Measurements from ENCODE around the gene CABLES2.

The CABLES2 gene

GRCh38 chr20:62433658-62434497, 26.8 kb upstream of the CABLES2 start:
- no peak for TF ChIP-seq CTCF (IDR thresholded peaks at IDR 0.05)
- H3K27ac ChIP-seq, result peak overlapping the region in 1 of 2 donors; percentile 2
- no peak for DNase-seq (ENCODE audit: low spot score)
- peak overlapping the region; percentile 51 for H3K4me3 ChIP-seq

DNA sequence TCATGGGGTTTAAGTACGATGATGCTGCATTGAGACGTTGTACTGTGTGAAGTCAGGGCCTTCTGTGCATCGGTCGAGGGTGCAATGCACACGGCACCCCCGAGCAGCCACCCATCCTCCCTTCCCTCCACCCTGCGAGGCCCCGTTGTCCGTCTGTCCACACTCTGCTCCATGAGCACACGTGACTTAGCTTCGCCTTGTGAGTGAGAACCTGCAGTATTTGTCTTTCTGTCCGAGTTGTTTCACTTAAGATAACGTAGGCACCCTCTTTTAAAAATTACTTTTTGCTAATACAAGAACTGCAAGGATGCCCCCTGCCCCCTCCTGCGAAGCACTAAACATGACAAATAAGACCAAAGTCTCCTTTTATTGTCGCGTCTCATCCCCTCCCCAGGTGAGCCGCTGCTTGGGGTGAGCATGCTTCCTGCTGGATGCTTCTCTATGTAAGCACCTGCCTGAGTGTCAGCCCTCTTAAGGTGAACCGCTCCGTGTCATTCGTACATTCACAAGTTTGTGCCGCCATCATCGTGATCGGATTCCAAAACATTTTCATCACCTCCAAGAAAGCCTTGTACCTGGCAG, 23.9 kb upstream of the CABLES2 start:
- no peak for DNase-seq (ENCODE audit: low spot score)
- TF ChIP-seq CTCF (IDR thresholded peaks at IDR 0.05), result no peak
- Histone ChIP-seq H3K4me3 (no peak overlapping the region), H3K27ac (no peak overlapping the region)

GRCh38 chr20:62430311-62430853, 23.3 kb upstream of the CABLES2 start:
- Histone ChIP-seq H3K4me3 (no peak overlapping the region), H3K27ac (no peak overlapping the region)
- no peak for DNase-seq (ENCODE audit: low spot score)
- no peak for TF ChIP-seq CTCF (IDR thresholded peaks at IDR 0.05)

- TF ChIP-seq CTCF (IDR thresholded peaks at IDR 0.05), result no peak
- H3K27ac ChIP-seq, result no peak overlapping the region
- DNase-seq (ENCODE audit: low spot score), result no peak
- no peak overlapping the region for H3K4me3 ChIP-seq
Measured at GRCh38 chr20:62429455-62430310, 22.6 kb upstream of the CABLES2 start.

DNA sequence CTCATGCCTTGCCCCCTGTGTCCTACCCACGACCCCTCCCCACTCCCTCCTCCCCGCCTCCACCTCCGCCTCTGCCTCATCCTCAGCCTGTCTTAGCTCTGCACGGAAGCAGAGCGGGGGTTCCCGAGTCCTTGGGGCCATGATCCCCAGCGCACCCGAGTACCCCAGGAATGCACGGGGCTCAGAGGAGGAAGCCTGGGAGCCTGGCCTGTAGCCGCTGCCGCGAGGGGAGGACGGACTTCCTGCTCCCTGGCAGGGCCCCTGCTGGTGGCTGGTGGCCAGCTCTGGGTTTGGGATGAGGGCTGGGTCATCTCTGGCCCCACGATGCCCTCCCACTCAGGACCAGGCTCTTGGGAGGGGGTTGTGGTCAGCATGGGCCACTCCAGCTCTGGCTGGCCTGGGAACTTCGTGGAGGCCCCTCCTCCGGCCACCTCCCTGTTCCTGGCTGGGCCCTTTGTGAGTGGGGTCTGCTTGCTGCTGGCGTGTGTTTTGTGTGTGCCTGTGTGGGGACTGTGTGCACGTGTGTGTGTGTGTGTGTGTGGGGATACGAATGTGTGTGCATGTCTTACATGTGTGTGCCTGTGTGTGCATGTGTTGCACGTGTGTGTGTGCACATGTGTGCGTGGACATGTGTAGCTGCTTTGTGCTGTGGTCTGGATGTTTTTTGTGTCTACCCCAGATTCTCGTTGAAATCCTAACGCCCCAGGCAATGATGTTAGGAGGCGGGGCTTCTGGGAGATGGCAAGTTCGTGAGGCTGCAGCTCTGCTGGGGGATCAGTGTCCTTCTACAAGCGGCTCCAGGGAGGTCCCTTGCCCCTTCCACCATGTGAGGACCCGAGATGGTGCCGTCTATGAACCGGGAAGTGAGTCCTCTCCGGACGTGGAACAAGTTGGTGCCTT, 21.6 kb upstream of the CABLES2 start:
- Histone ChIP-seq H3K4me3 (no peak overlapping the region), H3K27ac (no peak overlapping the region)
- TF ChIP-seq CTCF (IDR thresholded peaks at IDR 0.05), result no peak
- no peak for DNase-seq (ENCODE audit: low spot score)

GRCh38 chr20:62428002-62428372, 20.9 kb upstream of the CABLES2 start:
- Histone ChIP-seq H3K4me3 (no peak overlapping the region), H3K27ac (no peak overlapping the region)
- no peak for DNase-seq (ENCODE audit: low spot score)
- no peak for TF ChIP-seq CTCF (IDR thresholded peaks at IDR 0.05)

Data from coronary artery (tissue), 2 donors.